ENCODE results near the gene VENTX. TPM values are rescaled to one million over a fixed set of nuclear protein-coding genes. Genes with fewer than 3 reads are reported as not detected.

Gene VENTX
- total RNA-seq, 1 donor from 2014 or later = 1.2 TPM

- H3K27me3 Mint-ChIP-seq = peaks cover 63% of the 10 kb centered on the region
- no peaks in the 10 kb centered on the region for H3K36me3 Mint-ChIP-seq (ENCODE audit: insufficient read depth)
- no peak for DNase-seq (ENCODE audit: low spot score, unreplicated experiment)
- no peaks in the 10 kb centered on the region for H3K9me3 Mint-ChIP-seq (ENCODE audit: low read depth)
- H3K4me1 Mint-ChIP-seq (ENCODE audit: low read depth) = peaks cover 4% of the 10 kb centered on the region
- H3K4me3 Mint-ChIP-seq (ENCODE audit: low read depth) = no peak overlapping the region
- H3K27ac Mint-ChIP-seq = no peak overlapping the region
- TF ChIP-seq, protein P1, sequence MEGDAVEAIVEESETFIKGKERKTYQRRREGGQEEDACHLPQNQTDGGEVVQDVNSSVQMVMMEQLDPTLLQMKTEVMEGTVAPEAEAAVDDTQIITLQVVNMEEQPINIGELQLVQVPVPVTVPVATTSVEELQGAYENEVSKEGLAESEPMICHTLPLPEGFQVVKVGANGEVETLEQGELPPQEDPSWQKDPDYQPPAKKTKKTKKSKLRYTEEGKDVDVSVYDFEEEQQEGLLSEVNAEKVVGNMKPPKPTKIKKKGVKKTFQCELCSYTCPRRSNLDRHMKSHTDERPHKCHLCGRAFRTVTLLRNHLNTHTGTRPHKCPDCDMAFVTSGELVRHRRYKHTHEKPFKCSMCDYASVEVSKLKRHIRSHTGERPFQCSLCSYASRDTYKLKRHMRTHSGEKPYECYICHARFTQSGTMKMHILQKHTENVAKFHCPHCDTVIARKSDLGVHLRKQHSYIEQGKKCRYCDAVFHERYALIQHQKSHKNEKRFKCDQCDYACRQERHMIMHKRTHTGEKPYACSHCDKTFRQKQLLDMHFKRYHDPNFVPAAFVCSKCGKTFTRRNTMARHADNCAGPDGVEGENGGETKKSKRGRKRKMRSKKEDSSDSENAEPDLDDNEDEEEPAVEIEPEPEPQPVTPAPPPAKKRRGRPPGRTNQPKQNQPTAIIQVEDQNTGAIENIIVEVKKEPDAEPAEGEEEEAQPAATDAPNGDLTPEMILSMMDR (IDR thresholded peaks at IDR 0.05; ENCODE audit: unreplicated experiment) = no peak
Measured at GRCh38 chr10:133224756-133225372, 12.8 kb upstream of the VENTX start.

DNA sequence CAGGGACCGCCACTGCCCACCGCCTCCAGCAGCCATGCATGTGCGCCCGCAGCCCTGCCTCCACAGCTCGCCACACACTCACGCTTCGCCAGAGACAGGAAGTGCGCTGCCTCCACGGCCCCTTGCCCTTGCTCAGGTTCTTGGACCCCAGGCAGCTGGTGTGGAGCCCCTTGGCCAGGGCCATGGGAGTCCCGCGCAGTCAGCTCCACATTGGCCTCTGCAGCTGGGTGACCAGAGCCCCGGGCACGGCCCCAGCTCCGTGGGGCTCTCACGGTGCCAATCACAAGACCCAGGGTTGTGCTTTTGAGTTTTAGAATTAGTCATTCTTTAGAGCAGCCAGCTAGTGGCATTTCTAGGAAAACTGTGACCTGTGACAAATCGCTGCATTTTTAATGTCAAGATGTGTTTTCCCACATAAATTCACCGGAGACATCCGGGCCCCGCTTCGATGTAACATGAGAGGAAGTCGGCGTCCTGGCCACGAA is 11.9 kb upstream of the VENTX start:
- H3K27ac Mint-ChIP-seq = no peak overlapping the region
- peaks cover 4% of the 10 kb centered on the region for H3K4me1 Mint-ChIP-seq (ENCODE audit: low read depth)
- H3K9me3 Mint-ChIP-seq (ENCODE audit: low read depth) = no peaks in the 10 kb centered on the region
- no peaks in the 10 kb centered on the region for H3K36me3 Mint-ChIP-seq (ENCODE audit: insufficient read depth)
- no peak for DNase-seq (ENCODE audit: low spot score, unreplicated experiment)
- TF ChIP-seq, protein P1 (IDR thresholded peaks at IDR 0.05; ENCODE audit: unreplicated experiment) = no peak
- H3K4me3 Mint-ChIP-seq (ENCODE audit: low read depth) = no peak overlapping the region
- peaks cover 62% of the 10 kb centered on the region for H3K27me3 Mint-ChIP-seq

- no peak overlapping the region for H3K4me3 Mint-ChIP-seq (ENCODE audit: low read depth)
- no peaks in the 10 kb centered on the region for H3K36me3 Mint-ChIP-seq (ENCODE audit: insufficient read depth)
- H3K4me1 Mint-ChIP-seq (ENCODE audit: low read depth) = peaks cover 2% of the 10 kb centered on the region
- H3K9me3 Mint-ChIP-seq (ENCODE audit: low read depth) = no peaks in the 10 kb centered on the region
- TF ChIP-seq, protein P1 (IDR thresholded peaks at IDR 0.05; ENCODE audit: unreplicated experiment) = no peak
- no peak for DNase-seq (ENCODE audit: low spot score, unreplicated experiment)
- H3K27me3 Mint-ChIP-seq = peaks cover 59% of the 10 kb centered on the region
- H3K27ac Mint-ChIP-seq = no peak overlapping the region
Measured at GRCh38 chr10:133226251-133226808, 11.3 kb upstream of the VENTX start.

- Mint-ChIP-seq H3K27me3 (peaks cover 66% of the 10 kb centered on the region), H3K4me1 (ENCODE audit: low read depth) (peaks cover 2% of the 10 kb centered on the region)
- TF ChIP-seq, protein P1 (IDR thresholded peaks at IDR 0.05; ENCODE audit: unreplicated experiment) = no peak
Measured at GRCh38 chr10:133227256-133227655, 10.4 kb upstream of the VENTX start.

GRCh38 chr10:133229265-133230043 is 8.2 kb upstream of the VENTX start:
- no peaks in the 10 kb centered on the region for H3K9me3 Mint-ChIP-seq (ENCODE audit: low read depth)
- TF ChIP-seq, protein P1 (IDR thresholded peaks at IDR 0.05; ENCODE audit: unreplicated experiment) = no peak
- no peak overlapping the region for H3K27ac Mint-ChIP-seq
- peak overlapping the region; percentile 57 for H3K4me3 Mint-ChIP-seq (ENCODE audit: low read depth)
- peaks cover 78% of the 10 kb centered on the region for H3K27me3 Mint-ChIP-seq
- H3K4me1 Mint-ChIP-seq (ENCODE audit: low read depth) = peaks cover 2% of the 10 kb centered on the region
- no peaks in the 10 kb centered on the region for H3K36me3 Mint-ChIP-seq (ENCODE audit: insufficient read depth)
- DNase-seq (ENCODE audit: low spot score, unreplicated experiment) = no peak

More at GRCh38 chr10:133227256-133227655, 10.4 kb upstream of the VENTX start:
- Mint-ChIP-seq H3K9me3 (ENCODE audit: low read depth) (no peaks in the 10 kb centered on the region), H3K4me3 (ENCODE audit: low read depth) (no peak overlapping the region), H3K27ac (no peak overlapping the region), H3K36me3 (ENCODE audit: insufficient read depth) (no peaks in the 10 kb centered on the region)
- DNase-seq (ENCODE audit: low spot score, unreplicated experiment) = no peak
